HepG2 (cell line): Measurements from ENCODE around the gene HNRNPUL1. TPM values are rescaled to one million over a fixed set of nuclear protein-coding genes. Genes with fewer than 3 reads are reported as not detected.

Experiments used
- AHDC1 ChIP-seq: sonication (generic); formaldehyde crosslinking; IDR thresholded peaks from 2 replicates; pipeline ENCODE4 v1.5.1; 2020; ENCODE audit warnings: mild to moderate bottlenecking, missing genetic modification reagents, borderline replicate concordance
- CAMTA2 ChIP-seq: sonication (generic); formaldehyde crosslinking; IDR thresholded peaks from 2 replicates; pipeline ENCODE4 v1.4.0; 2020; ENCODE audit warnings: mild to moderate bottlenecking, missing genetic modification reagents, borderline replicate concordance
- CHD2 ChIP-seq: IDR thresholded peaks from 2 replicates; pipeline ENCODE4 v1.6.1; 2011; ENCODE audit warnings: low read depth, low read length, improper control_type of control experiment
- CREM ChIP-seq, 2 experiments: sonication (generic) in 1 of 2; formaldehyde crosslinking in 1 of 2; IDR thresholded peaks; 2 replicates each; pipeline versions ENCODE4 v1.4.0 to v1.6.1; 2016 to 2020; ENCODE audit warnings: antibody characterized with exemption in 1 of 2, mild to moderate bottlenecking in 1 of 2, missing genetic modification reagents in 1 of 2
- FOSL2 ChIP-seq: sonication (generic); formaldehyde crosslinking; IDR thresholded peaks from 2 replicates; pipeline ENCODE4 v1.4.0; 2020; ENCODE audit warnings: missing genetic modification reagents
- GFI1 ChIP-seq: sonication (generic); formaldehyde crosslinking; IDR thresholded peaks from 2 replicates; pipeline ENCODE4 v1.5.0; 2020; ENCODE audit warnings: missing genetic modification reagents, mild to moderate bottlenecking, borderline replicate concordance
- GMEB1 ChIP-seq: sonication (generic); formaldehyde crosslinking; IDR thresholded peaks from 2 replicates; pipeline ENCODE4 v1.5.1; 2020; ENCODE audit warnings: missing genetic modification reagents, mild to moderate bottlenecking, borderline replicate concordance
- HMG20B ChIP-seq: conservative IDR thresholded peaks from 2 replicates; pipeline ENCODE4 v1.6.1; 2016; ENCODE audit warnings: missing genetic modification reagents, missing compliant biosample characterization
- IRF9 ChIP-seq: sonication (generic); formaldehyde crosslinking; IDR thresholded peaks from 2 replicates; pipeline ENCODE4 v1.8.0; 2022; ENCODE audit warnings: missing genetic modification reagents, mild to moderate bottlenecking, borderline replicate concordance
- MATR3 ChIP-seq: sonication (generic); formaldehyde crosslinking; IDR thresholded peaks from 2 replicates; pipeline ENCODE4 v1.4.0; 2020; ENCODE audit warnings: missing genetic modification reagents
- NR2F6 ChIP-seq, 2 experiments: IDR thresholded peaks; 2 replicates each; pipeline ENCODE4 v1.6.1; 2016; ENCODE audit warnings: antibody characterized with exemption in 1 of 2, mild to moderate bottlenecking in 1 of 2
- RELA ChIP-seq: sonication (generic); formaldehyde crosslinking; IDR thresholded peaks from 2 replicates; pipeline ENCODE4 v1.4.0; 2020; ENCODE audit warnings: missing genetic modification reagents
- SMC3 ChIP-seq: IDR thresholded peaks from 2 replicates; pipeline ENCODE4 v1.6.1; 2011; ENCODE audit warnings: low read length, improper control_type of control experiment
- SP5 ChIP-seq: IDR thresholded peaks from 2 replicates; pipeline ENCODE4 v1.6.1; 2016; ENCODE audit warnings: low read depth, borderline replicate concordance
- TAF1 ChIP-seq: sonication (generic); formaldehyde crosslinking; IDR thresholded peaks from 2 replicates; pipeline ENCODE4 v1.4.0; 2020; ENCODE audit warnings: missing genetic modification reagents
- TCF7 ChIP-seq: sonication (generic); IDR thresholded peaks from 2 replicates; pipeline ENCODE4 v1.6.1; 2016; ENCODE audit warnings: antibody characterized with exemption, low read depth
- XRCC5 ChIP-seq: fragments of 200-400 bp; formaldehyde crosslinking; optimal IDR thresholded peaks from 2 replicates; pipeline ENCODE3; 2017; ENCODE audit warnings: mild to moderate bottlenecking, low read length
- ZBTB21 ChIP-seq: sonication (generic); formaldehyde crosslinking; IDR thresholded peaks from 2 replicates; pipeline ENCODE4 v1.4.0; 2020; ENCODE audit warnings: missing genetic modification reagents
- ZNF143 ChIP-seq: sonication (generic); formaldehyde crosslinking; IDR thresholded peaks from 2 replicates; pipeline ENCODE4 v1.4.0; 2020; ENCODE audit warnings: missing genetic modification reagents
- ZNF33B ChIP-seq: sonication (generic); formaldehyde crosslinking; IDR thresholded peaks from 2 replicates; pipeline ENCODE4 v1.5.1; 2020; ENCODE audit warnings: mild to moderate bottlenecking, missing genetic modification reagents
- ZNF343 ChIP-seq: sonication (generic); formaldehyde crosslinking; IDR thresholded peaks from 2 replicates; pipeline ENCODE4 v1.4.0; 2020; ENCODE audit warnings: mild to moderate bottlenecking, missing genetic modification reagents
- ZNF451 ChIP-seq: sonication (generic); formaldehyde crosslinking; IDR thresholded peaks from 2 replicates; pipeline ENCODE4 v1.5.0; 2020; ENCODE audit warnings: mild to moderate bottlenecking, missing genetic modification reagents
- ZNF775 ChIP-seq: sonication (generic); formaldehyde crosslinking; IDR thresholded peaks from 2 replicates; pipeline ENCODE4 v1.4.0; 2020; ENCODE audit warnings: missing genetic modification reagents, mild to moderate bottlenecking, moderate library complexity, borderline replicate concordance
- polyA plus RNA-seq, 8 experiments: library from polyadenylated mRNA; depleted of rRNA in 3 of 8; stranded (reverse) in 7 of 8; unstranded in 1 of 8; fragments of >200 nt; fragmentation: Illumina TruSeq in 4 of 8; extraction: Trizol in 4 of 8; gene quantifications; 2 replicates each; pipeline versions ENCODE4 v1.2.1 to v1.2.3, GENCODE V29; 2011 to 2016; ENCODE audit warnings: low read depth in 4 of 8, missing spikeins in 1 of 8, mixed read lengths in 1 of 8; ENCODE audit not compliant: insufficient read depth in 1 of 8
- total RNA-seq, 5 experiments: library from RNA; depleted of rRNA; stranded (reverse); fragments of >200 nt; fragmentation: Illumina TruSeq; extraction: Trizol; gene quantifications; 2 replicates each; pipeline ENCODE4 v1.2.3, GENCODE V29; 2016; ENCODE audit warnings: low read depth in 1 of 5

The HNRNPUL1 gene
- total and polyA plus RNA-seq, 2 of the 13 experiments (the other 11 are each of a cell fraction or from before 2014, with no cell fraction given) = 30.9 to 81.7 TPM

GRCh38 chr19:41321600-41322270 is 57.6 kb downstream of the HNRNPUL1 start (continued):
- no peak for TF ChIP-seq GFI1
- TF ChIP-seq ZBTB21 (CRISPR knock-in tag) = peak; percentile 95
- TF ChIP-seq MATR3 (CRISPR knock-in tag) = no peak
- no peak for TF ChIP-seq RELA
- peak; percentile 32 for TF ChIP-seq XRCC5
- TF ChIP-seq TAF1 (CRISPR knock-in tag) = no peak; the same call in 1 of the 2 replicates
- TF ChIP-seq ZNF775 = no peak
- TF ChIP-seq TCF7 = peak; percentile 38
- no peak for TF ChIP-seq IRF9 (CRISPR knock-in tag)
- TF ChIP-seq GMEB1 (CRISPR knock-in tag) = peak; percentile 27; the same call in 1 of the 2 replicates
- no peak for TF ChIP-seq CHD2
- TF ChIP-seq SP5 (CRISPR knock-in tag) = peak; percentile 66
- no peak for TF ChIP-seq CAMTA2 (CRISPR knock-in tag)
- peak; percentile 55; the same call in 1 of the 2 replicates for TF ChIP-seq FOSL2
- peak; percentile 94 for TF ChIP-seq CREM (IDR thresholded peaks at IDR 0.05)
- TF ChIP-seq CREM (CRISPR knock-in tag; IDR thresholded peaks at IDR 0.05) = 0 out of 2 replicates have a peak, but pooled peaks have one; percentile 46
- TF ChIP-seq HMG20B (CRISPR knock-in tag) = no peak
- peak; percentile 96 for TF ChIP-seq NR2F6 (IDR thresholded peaks at IDR 0.05)
- peak; percentile 95 for TF ChIP-seq NR2F6 (CRISPR knock-in tag; IDR thresholded peaks at IDR 0.05)
- TF ChIP-seq ZNF33B (CRISPR knock-in tag) = 0 out of 2 replicates have a peak, but pooled peaks have one; percentile 65
- peak; percentile 15; the same call in 1 of the 2 replicates for TF ChIP-seq ZNF143 (CRISPR knock-in tag)
- TF ChIP-seq AHDC1 (CRISPR knock-in tag) = peak; percentile 43; the same call in 1 of the 2 replicates
- no peak for TF ChIP-seq ZNF343 (CRISPR knock-in tag)
- no peak for TF ChIP-seq ZNF451
- TF ChIP-seq SMC3 = peak; percentile 56
